ENCODE measurements around the gene SLC5A11. TPM values are rescaled to one million over a fixed set of nuclear protein-coding genes. Genes with fewer than 3 reads are reported as not detected.

The SLC5A11 gene
- polyA plus RNA-seq, 3 donors: 0.60 TPM; not detected in 2

GRCh38 chr16:24848065-24848464, 2.3 kb downstream of the SLC5A11 start:
- no peak overlapping the region for H3K4me2 ChIP-seq (replicated peaks; ENCODE audit: extremely low read depth, low read length, poor library complexity, severe bottlenecking)
- H3K9me3 ChIP-seq (replicated peaks in 1 of 2; ENCODE audit: control insufficient read depth in 1 of 2, insufficient read depth in 1 of 2, low read length in 2 of 2): no peaks in the 10 kb centered on the region
- H3K36me3 ChIP-seq (replicated peaks in 1 of 2; ENCODE audit: control insufficient read depth in 1 of 2, insufficient read depth in 2 of 2, low read length in 2 of 2): no peaks in the 10 kb centered on the region
- no peaks in the 10 kb centered on the region for H4K20me1 ChIP-seq (ENCODE audit: insufficient read depth, low read length)
- 89% methylated on average over 3 of the region's 5 CpGs for WGBS (ENCODE audit: insufficient coverage)
- H3K9me3 Mint-ChIP-seq: no peaks in the 10 kb centered on the region
- H3K27ac Mint-ChIP-seq: no peak overlapping the region
- no peak for TF ChIP-seq CTCF (IDR thresholded peaks at IDR 0.05)
- peaks cover 3 to 7% (median 5%) of the 10 kb centered on the region in 3 donors for H3K27me3 Mint-ChIP-seq (ENCODE audit: low read depth in 3 of 3)
- H3K9ac ChIP-seq (ENCODE audit: insufficient read depth, low read length, poor library complexity, severe bottlenecking): no peak overlapping the region
- intact Hi-C loops (cut with micrococcal nuclease): no loop called here
- H3K4me3 ChIP-seq (replicated peaks in 1 of 3; ENCODE audit: low read depth in 2 of 3, low read length in 3 of 3): no peak overlapping the region
- H3K27ac ChIP-seq (ENCODE audit: low read depth in 1 of 2, low read length in 2 of 2): no peak overlapping the region
- H3K36me3 Mint-ChIP-seq: no peaks in the 10 kb centered on the region
- no peak overlapping the region for H2AFZ ChIP-seq (ENCODE audit: insufficient read depth, low read depth, low read length, poor library complexity, severe bottlenecking)
- no peaks in the 10 kb centered on the region for H3K4me1 Mint-ChIP-seq
- no peaks in the 10 kb centered on the region for H3K4me1 ChIP-seq (ENCODE audit: control insufficient read depth in 1 of 2, insufficient read depth in 2 of 2, low read length in 2 of 2)
- H3K27me3 ChIP-seq (ENCODE audit: control insufficient read depth in 2 of 2, insufficient read depth in 2 of 2, low read length in 2 of 2): no peaks in the 10 kb centered on the region
- no peak overlapping the region for H3K4me3 Mint-ChIP-seq
- no peak for DNase-seq
- no peaks in the 10 kb centered on the region for H3K79me2 ChIP-seq (ENCODE audit: insufficient read depth, low read length)

GRCh38 chr16:24849641-24850040, 3.9 kb downstream of the SLC5A11 start:
- WGBS (ENCODE audit: insufficient coverage): 100% methylated on average over 3 of the region's 5 CpGs
- no peak overlapping the region for H3K4me3 ChIP-seq (replicated peaks in 1 of 3; ENCODE audit: low read depth in 2 of 3, low read length in 3 of 3)

More at GRCh38 chr16:24849641-24850040, 3.9 kb downstream of the SLC5A11 start:
- intact Hi-C loops (cut with micrococcal nuclease): no loop called here
- Histone ChIP-seq H3K4me1 (ENCODE audit: control insufficient read depth in 1 of 2, insufficient read depth in 2 of 2, low read length in 2 of 2) (no peaks in the 10 kb centered on the region), H3K36me3 (replicated peaks in 1 of 2; ENCODE audit: control insufficient read depth in 1 of 2, insufficient read depth in 2 of 2, low read length in 2 of 2) (no peaks in the 10 kb centered on the region), H2AFZ (ENCODE audit: insufficient read depth, low read depth, low read length, poor library complexity, severe bottlenecking) (no peak overlapping the region), H3K79me2 (ENCODE audit: insufficient read depth, low read length) (no peaks in the 10 kb centered on the region), H3K9me3 (replicated peaks in 1 of 2; ENCODE audit: control insufficient read depth in 1 of 2, insufficient read depth in 1 of 2, low read length in 2 of 2) (no peaks in the 10 kb centered on the region), H4K20me1 (ENCODE audit: insufficient read depth, low read length) (no peaks in the 10 kb centered on the region), H3K27me3 (ENCODE audit: control insufficient read depth in 2 of 2, insufficient read depth in 2 of 2, low read length in 2 of 2) (no peaks in the 10 kb centered on the region), H3K27ac (ENCODE audit: low read depth in 1 of 2, low read length in 2 of 2) (no peak overlapping the region), H3K4me2 (replicated peaks; ENCODE audit: extremely low read depth, low read length, poor library complexity, severe bottlenecking) (no peak overlapping the region), H3K9ac (ENCODE audit: insufficient read depth, low read length, poor library complexity, severe bottlenecking) (no peak overlapping the region)
- H3K27me3 Mint-ChIP-seq (ENCODE audit: low read depth in 3 of 3): peaks cover 2 to 9% (median 5%) of the 10 kb centered on the region in 3 donors
- H3K27ac Mint-ChIP-seq: no peak overlapping the region
- DNase-seq: no peak
- no peaks in the 10 kb centered on the region for H3K36me3 Mint-ChIP-seq
- no peak overlapping the region for H3K4me3 Mint-ChIP-seq
- TF ChIP-seq CTCF (IDR thresholded peaks at IDR 0.05): no peak
- no peaks in the 10 kb centered on the region for H3K9me3 Mint-ChIP-seq
- H3K4me1 Mint-ChIP-seq: no peaks in the 10 kb centered on the region
